IMR-90 (cell line): ENCODE data around the gene GMPPB. TPM values are rescaled to one million over a fixed set of nuclear protein-coding genes. Genes with fewer than 3 reads are reported as not detected.

Source experiments
- ATAC-seq: fragments of 200-7000 bp; cut with Tn5 transposase; 2 replicates; pipeline ENCODE4 v1.9.1; 2020; ENCODE audit warnings: low read depth, mild to moderate bottlenecking, moderate library complexity
- BruUV-seq: library from RNA; stranded (reverse); fragments of 400-500 nt; replicated peaks from 2 replicates; lab custom pipeline; 2021; lab: Mats Ljungman, UMichigan
- CTCF ChIA-PET: fragments of 300-600 bp; formaldehyde crosslinking; extraction: SDS; loops from one replicate; lab custom pipeline; 2021; ENCODE audit warnings: antibody characterized with exemption; lab: Yijun Ruan, JAX
- POLR2A ChIA-PET: fragments of 300-600 bp; sonication (Branson Sonifier 250); formaldehyde crosslinking; loops from one replicate; lab custom pipeline; 2022; ENCODE audit warnings: antibody characterized with exemption; ENCODE audit not compliant: unreplicated experiment; lab: Charles Lee
- DNase-seq: peaks from one replicate; pipeline ENCODE4 v3.0.0; 2013
- H2AFZ ChIP-seq: replicated peaks from 2 replicates; pipeline ENCODE3; 2013; ENCODE audit warnings: low read length, mild to moderate bottlenecking; ENCODE audit not compliant: poor library complexity
- H2AK5ac ChIP-seq: 2 replicates; pipeline ENCODE4 v1.6.1; 2013; ENCODE audit warnings: low read depth, low read length, inconsistent platforms
- H2AK9ac ChIP-seq: replicated peaks from 2 replicates; pipeline ENCODE3; 2013; ENCODE audit warnings: mild to moderate bottlenecking, low read depth, low read length, moderate library complexity; ENCODE audit not compliant: poor library complexity
- H2BK120ac ChIP-seq: 2 replicates; pipeline ENCODE4 v1.6.1; 2013; ENCODE audit warnings: low read depth, low read length, inconsistent platforms
- H2BK15ac ChIP-seq: 3 replicates; pipeline ENCODE4 v1.6.1; 2013; ENCODE audit warnings: low read depth, low read length, inconsistent platforms
- H2BK20ac ChIP-seq: 2 replicates; pipeline ENCODE4 v1.6.1; 2013; ENCODE audit warnings: low read depth, mild to moderate bottlenecking, inconsistent platforms, low read length, moderate library complexity
- H2BK5ac ChIP-seq: 2 replicates; pipeline ENCODE4 v1.6.1; 2013; ENCODE audit warnings: mild to moderate bottlenecking, low read depth, low read length, inconsistent platforms; ENCODE audit not compliant: poor library complexity, severe bottlenecking
- H3K14ac ChIP-seq: replicated peaks from 2 replicates; pipeline ENCODE4 v1.6.1; 2013; ENCODE audit warnings: low read depth, low read length, inconsistent platforms
- H3K18ac ChIP-seq: 2 replicates; pipeline ENCODE4 v1.6.1; 2013; ENCODE audit warnings: low read depth, low read length, control low read depth
- H3K23ac ChIP-seq: 2 replicates; pipeline ENCODE4 v1.6.1; 2013; ENCODE audit warnings: low read depth, low read length, inconsistent platforms
- H3K27ac ChIP-seq: 2 replicates; pipeline ENCODE4 v1.5.1; 2013; ENCODE audit warnings: mild to moderate bottlenecking, control low read depth, low read length; ENCODE audit not compliant: insufficient read depth
- H3K27me3 ChIP-seq: 2 replicates; pipeline ENCODE4 v1.6.1; 2013; ENCODE audit warnings: low read length; ENCODE audit not compliant: control insufficient read depth, insufficient read depth
- H3K36me3 ChIP-seq: 2 replicates; pipeline ENCODE4 v1.6.1; 2013; ENCODE audit warnings: low read length, mixed read lengths; ENCODE audit not compliant: control insufficient read depth, insufficient read depth
- H3K4ac ChIP-seq: 2 replicates; pipeline ENCODE4 v1.6.1; 2013; ENCODE audit warnings: low read depth, low read length, inconsistent platforms
- H3K4me1 ChIP-seq: 2 replicates; pipeline ENCODE4 v1.6.1; 2013; ENCODE audit warnings: low read length, mixed read lengths; ENCODE audit not compliant: control insufficient read depth, insufficient read depth
- H3K4me2 ChIP-seq: 2 replicates; pipeline ENCODE4 v1.6.1; 2013; ENCODE audit warnings: low read depth, mild to moderate bottlenecking, control low read depth, low read length, moderate library complexity
- H3K4me3 ChIP-seq: 2 replicates; pipeline ENCODE4 v1.5.1; 2013; ENCODE audit warnings: low read depth, mild to moderate bottlenecking, control low read depth, low read length, moderate library complexity; ENCODE audit not compliant: insufficient read depth
- H3K56ac ChIP-seq: 2 replicates; pipeline ENCODE4 v1.6.1; 2013; ENCODE audit warnings: low read length, inconsistent platforms; ENCODE audit not compliant: insufficient read depth; ENCODE audit errors: extremely low read depth
- H3K79me1 ChIP-seq, 2 experiments: 2 replicates each; pipeline ENCODE4 v1.6.1; 2013; ENCODE audit warnings: low read length in 2 of 2, inconsistent platforms in 1 of 2, low read depth in 1 of 2
- H3K9ac ChIP-seq: 2 replicates; pipeline ENCODE4 v1.6.1; 2013; ENCODE audit warnings: low read depth, low read length, control low read depth
- H3K9me1 ChIP-seq: 2 replicates; pipeline ENCODE4 v1.6.1; 2013; ENCODE audit warnings: low read length, inconsistent platforms; ENCODE audit not compliant: insufficient read depth
- H3K9me3 ChIP-seq: 2 replicates; pipeline ENCODE4 v1.6.1; 2013; ENCODE audit warnings: low read length; ENCODE audit not compliant: control insufficient read depth, insufficient read depth
- H4K20me1 ChIP-seq: 2 replicates; pipeline ENCODE4 v1.6.1; 2013; ENCODE audit warnings: low read length, inconsistent platforms; ENCODE audit not compliant: insufficient read depth
- H4K5ac ChIP-seq: 2 replicates; pipeline ENCODE4 v1.6.1; 2013; ENCODE audit warnings: mild to moderate bottlenecking, low read depth, low read length, control low read depth
- H4K8ac ChIP-seq, 2 experiments: 2 replicates each; pipeline ENCODE4 v1.6.1; 2013; ENCODE audit warnings: low read depth in 2 of 2, low read length in 2 of 2, control low read depth in 1 of 2, inconsistent platforms in 1 of 2
- H4K91ac ChIP-seq: 2 replicates; pipeline ENCODE4 v1.6.1; 2013; ENCODE audit warnings: low read depth, low read length, inconsistent platforms; ENCODE audit not compliant: insufficient read depth
- WGBS, 2 experiments: methylation state at CpG; one replicate each; pipeline versions ENCODE4 v1.1.5 to v1.1.7; 2013; ENCODE audit warnings: missing lambda C conversion rate in 2 of 2; ENCODE audit not compliant: insufficient read length in 1 of 2; ENCODE audit errors: extremely low coverage in 2 of 2; 5-methylcytosine and 5-hydroxymethylcytosine counted together
- dilution Hi-C: fragments of 300-500 bp; cut with HindIII; formaldehyde crosslinking; loops from one replicate; pipeline ENCODE4 v1.14.3; 2018; ENCODE audit warnings: low sequenced_read_pairs; ENCODE audit not compliant: unreplicated experiment
- in situ Hi-C: fragments of 300-500 bp; cut with MboI; formaldehyde crosslinking; loops from 3 replicates; pipeline ENCODE4 v1.14.3; 2019; ENCODE audit warnings: low sequenced_read_pairs, inconsistent platforms, mixed read lengths
- intact Hi-C: fragments of 100-400 bp; cut with micrococcal nuclease; formaldehyde crosslinking; loops from 2 replicates; pipeline ENCODE4 v1.10.0; 2022
- polyA plus RNA-seq, 3 experiments: library from polyadenylated mRNA; depleted of rRNA; stranded (reverse); fragments of >200 nt; gene quantifications; 2 replicates each; pipeline ENCODE4 v1.2.3, GENCODE V29; 2012; ENCODE audit warnings: low replicate concordance in 1 of 3
- total RNA-seq: library from RNA; depleted of rRNA; stranded (reverse); fragments of >200 nt; gene quantifications from 2 replicates; pipeline ENCODE4 v1.2.3, GENCODE V29; 2012
- TF ChIP-seq, protein P1 (sequence below): fragments of 150-350 bp; IDR thresholded peaks from 2 replicates; pipeline ENCODE4 v1.6.1; 2017; ENCODE audit warnings: mild to moderate bottlenecking, antibody characterized with exemption, low read length, low read depth
- TF ChIP-seq, protein P2 (sequence below): conservative IDR thresholded peaks from 2 replicates; pipeline ENCODE4 v1.5.1; 2012; ENCODE audit warnings: mild to moderate bottlenecking, low read depth, low read length, improper control_type of control experiment

Gene GMPPB
- total and polyA plus RNA-seq, 2 of the 4 experiments (the other 2 are of a cell fraction): 27.9 to 37.3 TPM

DNA sequence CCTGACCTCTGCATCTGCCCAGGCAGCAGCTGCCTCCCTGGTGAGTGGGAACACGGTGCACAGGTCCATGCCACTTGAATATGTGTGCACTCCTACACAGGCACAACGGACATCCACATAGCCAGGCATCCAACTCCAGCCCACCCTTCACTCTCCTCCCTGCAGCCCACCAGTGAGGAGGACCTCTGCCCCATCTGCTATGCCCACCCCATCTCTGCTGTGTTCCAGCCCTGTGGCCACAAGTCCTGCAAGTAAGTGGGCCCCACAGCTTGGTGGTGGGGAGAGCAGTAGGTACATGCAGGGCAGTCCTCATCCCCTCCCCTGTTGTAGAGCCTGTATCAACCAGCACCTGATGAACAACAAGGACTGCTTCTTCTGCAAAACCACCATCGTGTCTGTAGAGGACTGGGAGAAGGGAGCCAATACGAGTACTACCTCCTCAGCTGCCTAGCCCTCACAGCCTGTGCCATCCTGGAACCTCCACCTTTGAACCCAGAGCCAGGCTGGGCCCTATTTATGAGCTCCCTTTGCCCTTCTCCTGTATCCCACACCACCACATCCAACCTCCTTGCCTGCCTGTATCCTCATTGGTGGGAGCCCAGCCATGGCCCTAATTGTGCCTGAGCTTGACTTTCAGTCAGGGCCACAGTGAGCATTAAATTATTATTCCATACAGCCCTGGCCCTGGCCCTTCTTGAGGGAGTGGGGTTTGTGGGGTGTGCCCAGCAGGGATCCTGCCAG, 2.7 kb downstream of the GMPPB start:
- BruUV-seq: no TSS peak
- TF ChIP-seq, protein P1, sequence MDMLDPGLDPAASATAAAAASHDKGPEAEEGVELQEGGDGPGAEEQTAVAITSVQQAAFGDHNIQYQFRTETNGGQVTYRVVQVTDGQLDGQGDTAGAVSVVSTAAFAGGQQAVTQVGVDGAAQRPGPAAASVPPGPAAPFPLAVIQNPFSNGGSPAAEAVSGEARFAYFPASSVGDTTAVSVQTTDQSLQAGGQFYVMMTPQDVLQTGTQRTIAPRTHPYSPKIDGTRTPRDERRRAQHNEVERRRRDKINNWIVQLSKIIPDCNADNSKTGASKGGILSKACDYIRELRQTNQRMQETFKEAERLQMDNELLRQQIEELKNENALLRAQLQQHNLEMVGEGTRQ: no peak
- TF ChIP-seq, protein P2, sequence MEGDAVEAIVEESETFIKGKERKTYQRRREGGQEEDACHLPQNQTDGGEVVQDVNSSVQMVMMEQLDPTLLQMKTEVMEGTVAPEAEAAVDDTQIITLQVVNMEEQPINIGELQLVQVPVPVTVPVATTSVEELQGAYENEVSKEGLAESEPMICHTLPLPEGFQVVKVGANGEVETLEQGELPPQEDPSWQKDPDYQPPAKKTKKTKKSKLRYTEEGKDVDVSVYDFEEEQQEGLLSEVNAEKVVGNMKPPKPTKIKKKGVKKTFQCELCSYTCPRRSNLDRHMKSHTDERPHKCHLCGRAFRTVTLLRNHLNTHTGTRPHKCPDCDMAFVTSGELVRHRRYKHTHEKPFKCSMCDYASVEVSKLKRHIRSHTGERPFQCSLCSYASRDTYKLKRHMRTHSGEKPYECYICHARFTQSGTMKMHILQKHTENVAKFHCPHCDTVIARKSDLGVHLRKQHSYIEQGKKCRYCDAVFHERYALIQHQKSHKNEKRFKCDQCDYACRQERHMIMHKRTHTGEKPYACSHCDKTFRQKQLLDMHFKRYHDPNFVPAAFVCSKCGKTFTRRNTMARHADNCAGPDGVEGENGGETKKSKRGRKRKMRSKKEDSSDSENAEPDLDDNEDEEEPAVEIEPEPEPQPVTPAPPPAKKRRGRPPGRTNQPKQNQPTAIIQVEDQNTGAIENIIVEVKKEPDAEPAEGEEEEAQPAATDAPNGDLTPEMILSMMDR: no peak
- POLR2A ChIA-PET: no interaction called here
- Histone ChIP-seq H3K9me1 (peaks cover 5% of the 10 kb centered on the region; the same call in 1 of the 2 replicates), H3K14ac (no peak overlapping the region), H2BK120ac (no peak overlapping the region), H3K27ac (no peak overlapping the region), H3K9me3 (no peaks in the 10 kb centered on the region), H4K5ac (no peak overlapping the region), H3K56ac (no peak overlapping the region), H3K4me2 (no peak overlapping the region), H2AK9ac (peak overlapping the region; percentile 15), H2BK15ac (no peak overlapping the region), H3K23ac (no peak overlapping the region), H3K4me3 (no peak overlapping the region), H3K4me1 (peaks cover 17% of the 10 kb centered on the region), H3K27me3 (no peaks in the 10 kb centered on the region), H3K9ac (no peak overlapping the region), H2BK5ac (no peak overlapping the region), H3K79me1 (peaks cover 15 to 43% of the 10 kb centered on the region in 2 experiments; a peak in 3 of 4 replicates), H2AFZ (no peak overlapping the region), H3K18ac (no peak overlapping the region), H4K91ac (no peak overlapping the region), H4K8ac (no peak overlapping the region), H3K36me3 (peaks cover 30% of the 10 kb centered on the region), H2BK20ac (no peak overlapping the region), H2AK5ac (no peak overlapping the region), H3K4ac (no peak overlapping the region), H4K20me1 (peaks cover 31% of the 10 kb centered on the region)
- in situ Hi-C loops: no loop called here
- WGBS, 2 experiments: no CpG with 5 or more reads among the region's 4 CpGs
- intact Hi-C loops: no loop called here
- dilution Hi-C loops: no loop called here
- CTCF ChIA-PET: interaction anchor here (3.3 kb wide), 1 partner anchor 119 kb away, joined by 9 read pairs; no protein-coding TSS in a partner anchor
- no peak for DNase-seq
- no peak for ATAC-seq
